COLO668 (cell line): ENCODE measurements around the gene CTTN.

Experiments used
- DNase-seq: peaks from one replicate; lab custom pipeline; 2025; ENCODE audit not compliant: unreplicated experiment; lab: John Stamatoyannopoulos, UW

Gene CTTN

DNA sequence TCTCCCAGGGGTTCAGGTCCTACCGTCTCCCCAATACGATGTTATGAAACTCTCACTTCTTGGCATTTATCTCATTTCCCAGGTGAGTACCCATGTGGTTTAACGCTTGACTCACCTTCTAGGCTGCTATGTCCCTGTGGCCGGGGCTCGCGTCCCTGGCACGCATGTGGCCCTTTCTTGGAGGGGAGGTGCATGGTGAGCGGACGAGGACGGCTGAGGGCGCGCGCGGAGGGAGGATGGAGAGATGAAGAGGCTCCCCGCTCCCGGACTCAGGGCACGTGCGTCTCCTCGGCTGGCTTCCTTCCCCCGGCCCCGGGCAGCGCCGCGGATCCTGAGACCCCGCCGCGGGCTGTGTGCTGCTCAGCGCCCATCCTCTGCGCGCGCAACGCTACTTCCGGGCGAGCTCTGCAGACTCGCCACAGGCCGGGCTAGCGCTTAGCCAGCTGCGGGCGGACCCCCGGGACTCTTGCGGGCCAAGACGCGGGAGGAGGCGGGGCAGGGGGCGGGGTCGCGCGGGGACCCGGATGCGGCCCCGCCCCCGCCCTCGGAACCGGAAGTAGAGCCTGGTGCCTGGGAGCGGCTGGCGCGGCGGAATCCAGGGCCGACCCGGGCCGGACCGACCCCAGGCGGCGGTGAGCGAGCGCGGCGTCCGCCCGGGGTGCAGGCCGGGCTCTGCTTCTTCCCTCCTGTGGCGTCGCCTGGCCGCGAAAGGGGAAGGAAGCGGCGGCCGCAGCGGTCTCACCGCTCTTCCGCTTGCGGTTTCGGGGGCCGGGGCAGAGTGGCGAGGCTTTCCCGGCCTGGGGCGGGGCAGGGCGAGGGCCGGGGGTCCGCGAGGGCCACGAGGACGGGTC is at the start of gene CTTN:
Gene CTTN, plus strand, starts transcription at position 547 of the 851 bp plus-strand sequence. CDS start 8,769 bp downstream, outside the sequence.
- DNase-seq, result peak; percentile 76

DNA sequence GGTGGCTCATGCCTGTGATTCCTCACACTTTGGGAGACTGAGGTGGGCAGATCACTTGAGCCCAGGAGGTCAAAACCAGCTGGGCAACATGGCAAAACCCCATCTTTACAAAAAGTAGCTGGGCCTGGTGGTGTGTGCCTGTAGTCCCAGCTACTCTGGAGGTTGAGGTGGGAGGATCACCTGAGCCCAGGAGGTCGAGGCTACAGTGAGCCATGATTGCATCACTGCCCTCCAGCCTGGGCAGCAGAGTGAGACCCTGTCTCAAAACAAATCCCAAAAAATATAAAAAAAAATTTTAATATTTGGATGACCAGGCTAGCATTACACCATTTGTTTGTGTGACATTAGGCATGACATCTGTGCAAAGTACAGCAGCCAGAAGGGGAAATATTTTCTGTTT is 49.7 kb upstream of the CTTN start:
- DNase-seq, result no peak

DNA sequence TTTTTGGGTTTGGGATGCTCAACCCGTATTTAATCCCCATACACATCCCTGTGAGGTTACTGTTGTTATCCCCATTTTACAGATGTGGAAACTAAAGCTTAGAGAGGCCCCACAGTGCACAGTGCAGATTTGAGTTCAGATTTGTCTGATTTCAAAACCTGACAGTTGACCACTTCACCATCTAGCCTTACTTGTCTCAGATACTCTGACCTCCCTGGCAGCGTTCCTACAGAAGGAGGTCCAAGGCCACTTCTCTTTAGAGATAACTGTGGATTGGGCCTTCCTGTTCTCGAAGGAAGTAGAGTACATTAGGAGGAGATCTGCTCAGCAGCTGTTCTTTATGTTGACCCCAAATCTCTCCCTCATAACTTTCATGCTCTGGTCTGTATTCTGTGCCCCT is 46.7 kb upstream of the CTTN start:
- no peak for DNase-seq

DNA sequence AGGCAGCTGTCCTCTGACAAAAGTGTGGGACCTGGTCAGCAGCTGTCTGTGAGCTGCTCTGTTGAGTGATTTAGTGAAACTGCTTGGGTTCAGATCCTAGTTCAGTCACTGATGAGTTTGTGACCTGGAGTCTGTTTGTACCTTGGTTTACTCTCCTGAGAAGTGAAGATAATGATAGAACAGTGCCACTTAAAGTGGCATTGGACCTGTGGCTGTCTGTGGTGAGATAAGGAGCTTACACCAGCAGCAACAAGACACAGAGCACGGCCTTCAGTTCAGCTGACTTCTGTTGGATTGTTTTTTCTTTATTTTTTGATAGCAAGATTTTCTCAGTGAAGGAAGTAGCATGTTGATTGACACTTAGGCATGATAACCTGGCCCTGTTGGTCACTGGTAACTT is 46.2 kb upstream of the CTTN start:
- DNase-seq, result no peak

DNA sequence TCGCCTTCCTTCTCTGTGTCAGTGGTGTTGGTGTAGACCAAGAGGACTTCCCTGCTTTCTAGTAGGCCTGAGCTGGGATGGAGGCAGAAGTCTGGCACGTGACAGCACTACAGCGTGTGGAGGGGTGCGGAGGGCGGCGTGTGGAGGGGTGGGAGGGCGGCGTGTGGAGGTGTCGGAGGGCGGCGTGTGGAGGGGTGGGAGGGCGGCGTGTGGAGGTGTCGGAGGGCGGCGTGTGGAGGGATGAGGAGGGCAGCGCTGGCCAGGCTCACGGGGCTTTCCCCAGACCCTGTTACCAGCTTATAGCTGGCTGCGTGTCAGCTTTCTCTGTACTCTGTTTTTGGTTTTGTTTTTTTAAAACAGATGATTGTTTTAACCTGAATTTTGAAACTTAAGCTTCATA is 45.7 kb upstream of the CTTN start:
- no peak for DNase-seq

DNA sequence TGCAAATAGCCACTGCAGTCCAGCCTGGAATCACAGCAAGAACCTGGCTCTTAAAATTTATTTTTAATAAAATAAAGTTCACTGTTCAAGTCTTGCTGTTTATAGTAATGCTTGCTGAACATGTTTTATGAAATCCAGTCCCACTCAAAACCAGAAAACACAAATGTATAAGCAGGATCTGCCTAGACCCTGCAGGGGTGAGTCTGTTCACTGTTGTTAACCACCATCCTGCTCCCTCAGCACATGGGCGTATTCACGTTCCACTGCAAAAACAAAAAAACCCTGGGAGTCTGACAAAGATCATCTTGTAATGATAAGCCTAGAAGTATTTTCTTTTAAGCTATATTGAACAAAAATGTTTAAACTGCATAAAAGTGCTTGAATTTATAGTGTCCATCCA is 45.0 kb upstream of the CTTN start:
- DNase-seq, result no peak

DNA sequence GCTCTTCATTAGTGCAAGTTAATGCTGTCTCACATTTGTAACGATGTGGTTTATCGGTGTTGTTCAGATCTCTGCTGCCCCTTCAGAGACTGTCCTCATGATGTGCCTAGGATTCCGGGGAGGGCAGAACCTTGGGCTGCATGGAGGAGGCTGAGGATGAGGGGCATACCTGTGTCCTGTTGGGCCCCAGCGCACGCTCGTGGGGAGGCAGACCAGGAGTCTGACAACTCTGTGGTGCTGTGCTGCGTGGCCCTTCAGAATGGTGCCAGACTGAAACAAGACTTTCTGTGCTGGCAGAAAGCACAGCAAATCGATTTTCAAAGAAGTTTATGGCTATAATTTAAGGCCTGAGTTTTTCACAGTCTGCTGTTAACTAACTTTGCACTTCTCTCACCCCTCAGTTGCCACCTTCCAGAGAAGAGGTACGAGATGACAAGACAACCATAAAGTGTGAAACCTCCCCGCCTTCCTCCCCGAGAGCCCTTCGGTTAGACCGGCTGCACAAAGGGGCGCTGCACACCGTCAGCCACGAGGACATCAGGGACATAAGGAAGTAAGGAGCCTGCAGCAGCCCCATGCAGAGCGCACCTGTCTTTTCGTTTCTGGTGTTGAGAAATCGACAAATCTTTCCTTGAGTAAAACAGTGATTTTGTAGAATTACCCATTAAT is 44.3 kb upstream of the CTTN start:
- no peak for DNase-seq

DNA sequence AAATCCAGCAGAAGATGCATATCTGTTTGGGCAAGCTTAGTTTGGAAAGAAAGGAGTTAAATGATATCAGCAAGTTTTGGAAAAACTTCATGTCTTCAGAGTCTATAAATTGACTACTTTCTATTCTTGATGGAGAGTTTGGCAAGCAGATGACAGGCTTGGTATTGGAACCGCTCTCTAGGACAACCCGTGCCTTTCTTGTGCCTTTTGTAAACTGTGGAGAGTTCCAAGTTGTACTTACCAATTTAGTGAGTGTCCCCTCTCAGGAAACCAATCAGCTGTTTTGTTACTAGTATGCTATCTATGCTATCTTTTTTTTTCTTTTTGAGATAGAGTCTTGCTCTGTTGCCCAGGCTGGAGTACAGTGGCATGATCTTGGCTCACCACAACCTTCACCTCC is 43.7 kb upstream of the CTTN start:
- DNase-seq, result no peak

DNA sequence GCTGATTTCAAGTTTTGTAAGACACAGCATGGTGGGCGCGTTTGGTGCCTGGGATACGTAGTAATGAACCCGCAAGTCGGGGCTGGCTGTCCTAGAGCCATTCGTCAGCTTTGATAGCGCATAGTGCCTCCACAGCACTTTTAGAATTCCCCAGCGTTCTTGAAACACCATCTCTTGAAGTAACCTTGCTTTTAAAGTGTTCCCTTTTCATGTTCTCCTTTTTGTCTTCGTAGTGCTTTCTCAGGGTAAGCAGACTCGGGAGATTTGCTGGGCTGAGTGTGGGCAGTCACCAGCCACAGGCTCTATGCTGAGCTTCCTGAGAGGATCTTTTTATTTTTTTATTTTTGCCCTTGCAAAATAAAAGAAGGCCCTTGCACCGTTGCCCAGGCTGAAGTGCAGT is 39.6 kb upstream of the CTTN start:
- DNase-seq, result no peak

DNA sequence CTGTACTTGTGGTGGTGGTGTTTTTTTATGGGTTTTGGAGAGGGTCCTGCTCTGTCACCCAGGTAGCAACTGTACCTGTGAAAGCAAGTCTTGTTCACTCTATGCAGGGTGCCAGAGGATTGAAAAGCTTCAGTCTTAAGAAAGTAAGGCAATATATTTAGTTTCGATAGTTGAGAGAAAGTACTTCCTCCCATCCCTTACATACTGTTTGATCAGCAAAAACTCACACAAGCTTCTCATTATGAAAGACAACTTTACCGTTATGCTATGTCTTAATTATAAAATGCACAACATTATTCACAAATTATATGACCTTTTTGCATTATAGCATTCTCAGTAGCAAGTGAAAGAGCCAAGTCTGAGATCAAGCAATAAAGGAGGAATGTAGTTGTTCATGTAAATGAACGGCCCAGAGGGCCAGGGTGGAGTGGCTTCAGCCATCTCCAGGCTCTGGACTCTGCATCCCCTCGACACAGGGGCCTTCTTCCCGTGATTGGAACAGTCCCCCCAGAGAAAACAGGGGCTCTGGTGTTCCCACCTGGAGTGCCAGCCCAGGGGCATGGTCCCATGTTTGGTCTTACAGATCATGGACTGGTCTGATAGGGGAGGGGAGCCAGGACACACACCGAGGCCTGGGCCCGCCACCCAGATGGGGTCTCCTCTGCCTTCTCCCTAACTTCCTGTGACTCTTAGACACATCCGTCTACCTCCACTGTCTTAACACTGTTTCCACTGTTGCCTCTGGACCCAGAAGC is 38.7 kb upstream of the CTTN start:
- no peak for DNase-seq

DNA sequence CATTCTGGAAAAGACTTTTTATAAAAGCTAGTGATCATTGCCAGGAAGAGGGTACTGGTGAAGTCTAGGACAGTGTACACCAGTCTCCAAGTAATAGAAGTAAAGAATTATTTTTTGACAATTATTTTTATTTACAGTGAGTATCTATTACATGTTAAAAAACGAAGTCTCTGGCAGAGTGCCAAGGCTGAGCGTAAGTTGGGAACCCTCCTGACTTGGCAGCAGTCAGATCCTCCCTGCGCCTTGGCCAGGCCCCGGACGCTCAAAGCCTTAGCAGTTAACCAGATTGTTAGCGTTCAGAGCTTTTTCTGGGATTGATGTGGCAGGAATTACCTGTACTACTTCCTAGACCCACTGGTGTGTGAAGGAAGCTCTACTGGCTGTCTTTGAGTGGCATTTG is 38.1 kb upstream of the CTTN start:
- DNase-seq, result no peak

DNA sequence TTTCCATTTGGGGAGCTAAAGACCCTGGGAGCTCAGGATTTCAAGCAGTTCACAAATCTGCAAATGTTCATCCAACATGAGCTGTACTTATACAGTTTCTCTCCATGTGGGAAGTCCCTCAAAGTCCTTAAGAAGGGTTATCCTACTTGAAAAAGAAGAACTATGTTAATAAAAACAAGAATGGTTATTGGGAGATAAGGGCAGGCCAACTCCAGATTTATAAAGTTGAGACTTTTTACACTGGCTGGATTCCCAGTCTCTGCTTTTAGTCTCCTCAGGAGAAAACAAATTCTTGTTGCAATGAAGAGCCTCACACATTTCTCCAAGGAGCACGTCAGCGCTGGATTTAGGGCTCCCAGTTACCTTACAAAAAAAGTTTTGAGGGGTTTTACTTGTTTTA is 34.2 kb upstream of the CTTN start:
- DNase-seq, result no peak

DNA sequence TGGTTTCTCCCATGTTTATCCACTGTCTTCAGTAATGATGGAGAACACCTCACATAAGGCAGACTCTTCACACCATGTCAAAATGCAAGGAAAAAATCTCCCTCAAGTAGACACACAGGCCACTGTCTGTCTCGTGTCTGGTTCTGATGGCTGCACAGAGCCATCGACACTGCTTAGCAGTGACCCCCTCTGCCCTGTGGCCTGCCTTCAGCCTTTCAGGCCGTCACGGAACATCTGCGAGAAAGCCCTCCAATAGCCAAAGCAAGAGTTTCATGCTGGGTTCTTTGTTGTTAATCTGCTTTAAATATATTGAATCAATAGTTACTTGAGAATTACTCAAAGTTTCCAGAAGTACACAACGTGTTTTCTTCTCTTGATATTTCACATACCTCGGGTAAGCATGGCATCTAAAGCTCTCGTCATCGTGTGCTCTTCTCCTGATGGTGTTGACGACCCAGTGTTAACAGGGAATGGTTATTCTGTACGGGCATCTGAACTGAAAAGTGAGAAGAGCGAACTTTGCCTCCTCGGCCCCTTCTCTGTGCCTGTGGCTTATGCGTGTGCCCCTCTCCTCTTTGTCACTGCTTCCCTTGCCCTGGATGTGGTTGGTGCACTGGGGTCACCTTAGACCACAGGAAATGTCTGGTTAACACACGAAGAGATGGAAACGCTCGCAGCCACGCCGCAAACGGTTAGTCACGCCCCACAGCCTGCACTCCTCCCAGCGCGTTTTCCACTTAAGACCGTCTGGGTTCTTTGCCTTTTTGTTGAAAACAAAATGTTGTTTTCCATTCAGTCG is 33.4 kb upstream of the CTTN start:
- DNase-seq, result no peak

DNA sequence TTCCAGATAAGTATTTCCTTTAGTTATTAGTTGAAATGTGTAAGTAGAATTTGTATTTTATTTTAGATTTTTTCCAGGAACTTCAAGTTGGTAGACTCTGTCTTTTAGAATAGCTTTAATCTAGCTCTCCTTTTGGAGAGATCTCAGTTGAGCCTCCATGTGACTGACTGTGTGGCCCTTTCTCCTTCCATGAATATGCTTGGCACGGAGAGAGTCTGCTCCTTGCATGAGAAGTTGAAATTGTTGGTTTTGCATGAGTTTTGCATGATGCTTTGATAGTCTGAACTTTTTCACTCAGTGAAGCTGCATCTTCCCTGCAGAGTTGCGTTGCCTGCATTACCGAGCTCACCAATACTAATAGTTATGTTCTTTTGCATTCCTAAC is 32.8 kb upstream of the CTTN start:
- DNase-seq, result no peak

DNA sequence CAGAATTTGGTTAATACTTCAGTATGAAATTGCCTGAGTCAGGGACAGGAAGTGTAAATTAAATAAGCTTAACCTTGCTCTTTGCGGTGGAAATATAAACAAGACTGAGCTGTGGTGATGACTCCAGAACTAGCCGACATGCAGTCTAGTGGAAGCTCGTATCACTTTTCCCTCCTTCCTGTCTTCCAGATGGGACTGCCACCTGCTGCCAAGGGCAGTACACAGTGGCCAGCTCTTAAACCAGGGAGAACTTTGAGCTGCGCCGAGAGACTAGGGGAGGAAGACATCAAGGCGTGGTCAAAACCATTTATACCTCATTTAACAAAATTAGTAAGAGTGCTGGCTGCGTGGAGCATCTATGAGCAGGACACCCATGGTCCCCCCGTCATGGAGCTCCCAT is 31.3 kb upstream of the CTTN start:
- no peak for DNase-seq

DNA sequence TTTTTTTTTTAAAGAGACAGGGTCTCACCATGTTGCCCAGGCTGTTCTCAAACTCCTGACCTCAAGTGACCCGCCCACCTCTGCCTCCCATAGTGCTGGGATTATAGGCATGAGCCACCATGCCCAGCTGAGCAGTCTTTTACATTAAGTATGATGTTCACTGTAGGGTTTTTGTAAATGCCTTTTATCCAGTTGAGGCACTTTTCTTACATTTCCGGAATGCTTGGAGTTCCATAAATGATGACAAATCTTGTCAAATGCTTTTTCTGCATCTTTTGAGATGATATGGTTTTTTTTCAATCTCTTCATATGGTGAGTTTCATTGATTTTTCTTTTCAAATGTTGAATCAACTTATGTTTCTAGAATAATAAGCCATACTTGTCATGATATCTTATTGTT is 29.4 kb upstream of the CTTN start:
- no peak for DNase-seq

DNA sequence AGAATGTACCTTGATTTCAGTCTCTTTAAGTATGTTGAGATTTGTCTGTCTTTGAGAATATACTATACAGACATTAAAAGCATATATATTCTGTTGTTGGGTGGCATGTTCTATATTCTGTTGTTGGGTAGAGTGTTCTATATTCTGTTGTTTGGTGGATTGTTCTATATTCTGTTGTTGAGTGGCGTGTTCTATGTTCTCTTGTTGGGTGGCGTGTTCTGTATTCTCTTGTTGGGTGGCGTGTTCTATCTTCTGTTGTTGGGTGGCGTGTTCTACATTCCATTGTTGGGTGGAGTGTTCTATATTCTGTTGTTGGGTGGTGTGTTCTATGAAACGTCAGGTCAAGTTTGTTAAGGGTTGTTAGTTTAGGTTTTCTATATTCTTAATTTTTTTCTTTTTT is 27.1 kb upstream of the CTTN start:
- DNase-seq, result no peak

DNA sequence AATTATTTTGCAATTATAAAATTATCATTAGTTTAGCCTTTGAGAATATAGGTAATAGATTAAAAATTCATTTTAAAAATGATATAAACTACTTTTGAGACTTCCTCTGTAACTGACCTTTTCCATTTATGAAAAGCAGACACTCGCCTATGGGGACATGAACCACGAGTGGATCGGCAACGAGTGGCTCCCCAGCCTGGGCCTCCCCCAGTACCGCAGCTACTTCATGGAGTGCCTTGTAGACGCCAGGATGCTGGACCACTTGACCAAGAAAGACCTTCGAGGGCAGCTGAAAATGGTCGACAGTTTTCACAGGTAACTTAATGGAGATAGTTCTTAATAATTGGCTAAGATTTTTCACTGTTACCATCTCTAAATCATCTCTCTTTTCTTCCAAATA is 26.3 kb upstream of the CTTN start:
- DNase-seq, result no peak

DNA sequence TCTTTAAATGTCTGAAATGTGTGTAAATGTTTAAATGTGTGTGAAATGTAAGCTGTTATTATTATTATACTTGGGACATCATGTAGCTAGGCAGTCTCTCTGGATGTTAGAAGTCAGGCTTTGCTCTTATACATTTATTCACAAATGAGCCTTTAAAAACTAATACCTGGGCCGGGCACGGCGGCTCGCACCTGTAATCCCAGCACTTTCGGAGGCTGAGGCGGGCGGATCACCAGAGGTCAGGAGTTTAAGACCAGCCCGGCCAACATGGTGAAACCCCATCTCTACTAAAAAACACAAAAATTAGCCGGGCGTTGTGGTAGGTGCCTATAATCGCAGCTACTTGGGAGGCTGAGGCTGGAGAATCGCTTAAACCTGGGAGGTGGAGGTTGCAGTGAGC is 21.7 kb upstream of the CTTN start:
- DNase-seq, result no peak

DNA sequence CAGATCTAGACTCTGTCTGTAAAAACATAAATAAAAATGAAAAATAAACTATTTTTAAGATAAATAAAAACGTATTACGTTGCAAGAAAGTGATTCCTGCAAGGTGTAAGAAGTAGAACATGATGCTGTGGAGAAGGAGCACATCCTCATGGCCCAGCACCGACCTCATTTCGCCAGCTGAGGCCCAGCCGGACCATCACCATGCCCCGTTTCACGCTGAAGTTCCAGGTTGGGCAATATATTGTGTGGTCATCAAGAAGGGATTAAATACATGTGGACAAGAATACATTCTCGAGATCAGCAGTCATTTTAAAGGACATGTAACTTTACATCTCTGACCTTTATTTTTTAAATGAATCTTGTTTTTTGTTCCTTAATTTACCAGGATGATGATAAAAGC is 20.7 kb upstream of the CTTN start:
- DNase-seq, result no peak

DNA sequence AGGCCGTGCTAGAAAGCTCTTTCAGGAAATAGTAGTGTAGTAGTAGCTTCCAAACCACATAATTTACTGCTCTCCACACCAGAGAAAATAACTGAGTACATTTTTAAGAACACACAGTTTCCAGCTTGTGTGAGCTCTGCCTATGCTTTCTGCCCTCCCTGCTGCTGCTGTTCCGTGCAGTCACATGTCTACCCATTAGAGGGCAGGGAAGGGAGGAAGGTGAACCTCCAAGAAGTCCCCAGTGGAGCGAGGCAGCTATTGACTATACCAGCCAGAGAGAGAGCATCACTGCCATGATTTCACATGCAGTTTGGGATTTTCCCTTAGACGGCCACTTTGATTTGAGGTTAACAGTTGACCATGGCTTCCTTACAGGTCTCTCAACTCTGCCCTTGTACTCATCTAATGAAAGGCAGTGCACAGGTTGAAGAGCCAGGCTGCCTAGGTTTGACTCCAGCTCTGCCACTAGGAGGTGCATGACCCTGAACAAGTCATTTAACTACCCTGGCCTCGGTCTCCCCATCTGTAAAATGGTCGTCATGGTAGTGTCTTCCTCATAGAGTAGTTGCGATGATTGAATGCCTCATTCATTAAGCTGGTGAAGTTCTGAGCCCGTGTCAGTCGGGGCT is 19.7 kb upstream of the CTTN start:
- DNase-seq, result no peak
